ENCODE measurements around the gene ITGA6. TPM values are rescaled to one million over a fixed set of nuclear protein-coding genes. Genes with fewer than 3 reads are reported as not detected.
A peak's percentile ranks its signal among the peaks of the same experiment; 100 is the strongest.

Gene ITGA6
- total and polyA plus RNA-seq, 8 donors: 14.7 to 92.7 (median 54.8) TPM

GRCh38 chr2:172442072-172442895, 14.9 kb downstream of the ITGA6 start:
- Histone ChIP-seq H3K4me3 (no peak overlapping the region), H3K36me3 (no peaks in the 10 kb centered on the region), H3K27me3 (no peaks in the 10 kb centered on the region), H3K9me3 (no peaks in the 10 kb centered on the region), H3K4me1 (peaks cover 27 to 60% (median 36%) of the 10 kb centered on the region in 3 donors), H3K27ac (peak overlapping the region; percentile 23 to 65 (median 54))
- peak in 4 of 6 donors; percentile 69 to 85 (median 74) for DNase-seq
- no peak for TF ChIP-seq CTCF (IDR thresholded peaks at IDR 0.05)
- intact Hi-C loops (cut with DNase I): no loop called here
- WGBS, 2 donors: 24 to 29% methylated on average over 10 of the region's 10 CpGs
- FAIRE-seq: no peak
- ATAC-seq: peak; percentile 85 to 94 (median 92)

- Histone ChIP-seq H3K27me3 (no peaks in the 10 kb centered on the region), H3K36me3 (no peaks in the 10 kb centered on the region), H3K4me3 (no peak overlapping the region), H3K4me1 (peaks cover 20 to 39% (median 35%) of the 10 kb centered on the region in 3 donors), H3K9me3 (no peaks in the 10 kb centered on the region), H3K27ac (no peak overlapping the region)
- TF ChIP-seq CTCF (IDR thresholded peaks at IDR 0.05): no peak
- intact Hi-C loops (cut with DNase I): no loop called here
- ATAC-seq (no peak), FAIRE-seq (no peak), DNase-seq (no peak)
- WGBS, 2 donors: 23 to 24% methylated on average over 1 of the region's 1 CpG
Measured at GRCh38 chr2:172445851-172446250, 18.5 kb downstream of the ITGA6 start.

DNA sequence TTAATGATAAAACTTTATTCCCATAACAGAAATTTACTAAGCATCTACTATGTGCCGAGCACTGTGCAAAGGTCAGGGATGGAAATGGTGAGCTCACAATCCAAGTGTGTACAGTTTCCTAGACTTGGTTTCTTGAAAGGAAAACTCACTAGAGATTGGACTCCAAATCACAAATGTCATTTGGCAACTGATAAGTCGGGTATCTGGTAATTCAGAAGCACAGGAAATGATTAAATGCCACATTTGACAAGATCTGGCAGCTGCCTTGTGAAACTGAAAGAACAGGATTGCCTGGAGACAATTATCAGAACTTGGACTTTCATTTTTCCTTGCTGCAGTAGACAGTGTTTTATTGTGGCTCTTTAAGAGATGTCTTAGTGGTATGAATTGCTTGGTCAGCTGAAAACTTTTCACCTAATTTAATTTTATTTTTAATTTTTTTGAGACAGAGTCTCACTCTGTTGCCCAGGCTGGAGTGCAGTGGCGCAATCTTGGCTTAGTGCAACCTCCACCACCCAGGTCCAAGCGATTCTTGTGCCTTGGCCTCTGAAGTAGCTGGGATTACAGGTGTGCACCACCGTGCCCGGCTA, 19.2 kb downstream of the ITGA6 start:
- peaks cover 16 to 35% (median 28%) of the 10 kb centered on the region in 3 donors for H3K4me1 ChIP-seq
- H3K27me3 ChIP-seq: no peaks in the 10 kb centered on the region
- no peak for TF ChIP-seq CTCF (IDR thresholded peaks at IDR 0.05)
- H3K36me3 ChIP-seq: no peaks in the 10 kb centered on the region
- ATAC-seq (no peak), FAIRE-seq (no peak), DNase-seq (no peak)
- WGBS, 2 donors: 64 to 72% methylated on average over 6 of the region's 6 CpGs
- no peak overlapping the region for H3K4me3 ChIP-seq
- H3K9me3 ChIP-seq: no peaks in the 10 kb centered on the region
- no peak overlapping the region for H3K27ac ChIP-seq
- intact Hi-C loops (cut with DNase I): no loop called here

- ATAC-seq: peak in 1 of 4 donors; percentile 21
- FAIRE-seq: no peak
- TF ChIP-seq CTCF (IDR thresholded peaks at IDR 0.05): no peak
- WGBS, 2 donors: 71 to 73% methylated on average over 5 of the region's 5 CpGs
- no peak overlapping the region for H3K27ac ChIP-seq
- DNase-seq: no peak
- H3K27me3 ChIP-seq: no peaks in the 10 kb centered on the region
- peaks cover 8 to 24% (median 14%) of the 10 kb centered on the region in 3 donors for H3K4me1 ChIP-seq
- intact Hi-C loops (cut with DNase I): no loop called here
- H3K4me3 ChIP-seq: no peak overlapping the region
- H3K36me3 ChIP-seq: no peaks in the 10 kb centered on the region
- no peaks in the 10 kb centered on the region for H3K9me3 ChIP-seq
Measured at GRCh38 chr2:172447811-172448493, 20.6 kb downstream of the ITGA6 start.
